ENCODE data around the gene CDH4. TPM values are rescaled to one million over a fixed set of nuclear protein-coding genes. Genes with fewer than 3 reads are reported as not detected.

CDH4 gene
- total RNA-seq, 1 donor from 2014 or later = 3.2 TPM

GRCh38 chr20:61814244-61814643 lies 562.2 kb downstream of the CDH4 start:
- DNase-seq (ENCODE audit: low read depth) (no peak), FAIRE-seq (no peak)
- H3K27ac Mint-ChIP-seq (ENCODE audit: unreplicated experiment) = no peak overlapping the region
- Histone ChIP-seq H3K4me2 (ENCODE audit: low read length) (no peak overlapping the region), H2AFZ (ENCODE audit: low read depth, low read length) (no peak overlapping the region), H3K36me3 (ENCODE audit: insufficient read depth, low read length) (no peaks in the 10 kb centered on the region), H3K9me3 (ENCODE audit: insufficient read depth, low read depth, low read length) (no peaks in the 10 kb centered on the region), H3K4me1 (ENCODE audit: insufficient read depth, low read length) (no peaks in the 10 kb centered on the region), H3K27me3 (ENCODE audit: insufficient read depth, low read length) (no peaks in the 10 kb centered on the region), H3K4me3 (ENCODE audit: insufficient read depth, low read depth, low read length) (no peak overlapping the region), H3K27ac (ENCODE audit: low read depth, low read length) (no peak overlapping the region), H4K20me1 (ENCODE audit: insufficient read depth, low read length) (no peaks in the 10 kb centered on the region), H3K79me2 (ENCODE audit: insufficient read depth, low read length) (no peaks in the 10 kb centered on the region), H3K9ac (ENCODE audit: low read length) (no peak overlapping the region)
- no peaks in the 10 kb centered on the region for H3K9me3 Mint-ChIP-seq (ENCODE audit: unreplicated experiment)
- H3K36me3 Mint-ChIP-seq (ENCODE audit: low read depth, unreplicated experiment) = no peaks in the 10 kb centered on the region
- H3K27me3 Mint-ChIP-seq (ENCODE audit: low read depth, unreplicated experiment) = peaks cover 47% of the 10 kb centered on the region
- no peaks in the 10 kb centered on the region for H3K4me1 Mint-ChIP-seq (ENCODE audit: low read depth, unreplicated experiment)
- TF ChIP-seq, protein P1, sequence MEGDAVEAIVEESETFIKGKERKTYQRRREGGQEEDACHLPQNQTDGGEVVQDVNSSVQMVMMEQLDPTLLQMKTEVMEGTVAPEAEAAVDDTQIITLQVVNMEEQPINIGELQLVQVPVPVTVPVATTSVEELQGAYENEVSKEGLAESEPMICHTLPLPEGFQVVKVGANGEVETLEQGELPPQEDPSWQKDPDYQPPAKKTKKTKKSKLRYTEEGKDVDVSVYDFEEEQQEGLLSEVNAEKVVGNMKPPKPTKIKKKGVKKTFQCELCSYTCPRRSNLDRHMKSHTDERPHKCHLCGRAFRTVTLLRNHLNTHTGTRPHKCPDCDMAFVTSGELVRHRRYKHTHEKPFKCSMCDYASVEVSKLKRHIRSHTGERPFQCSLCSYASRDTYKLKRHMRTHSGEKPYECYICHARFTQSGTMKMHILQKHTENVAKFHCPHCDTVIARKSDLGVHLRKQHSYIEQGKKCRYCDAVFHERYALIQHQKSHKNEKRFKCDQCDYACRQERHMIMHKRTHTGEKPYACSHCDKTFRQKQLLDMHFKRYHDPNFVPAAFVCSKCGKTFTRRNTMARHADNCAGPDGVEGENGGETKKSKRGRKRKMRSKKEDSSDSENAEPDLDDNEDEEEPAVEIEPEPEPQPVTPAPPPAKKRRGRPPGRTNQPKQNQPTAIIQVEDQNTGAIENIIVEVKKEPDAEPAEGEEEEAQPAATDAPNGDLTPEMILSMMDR (IDR thresholded peaks at IDR 0.05; ENCODE audit: insufficient read depth, low read depth, low read length) = no peak
- no peak overlapping the region for H3K4me3 Mint-ChIP-seq (ENCODE audit: unreplicated experiment)

- no peak overlapping the region for H3K27ac ChIP-seq (ENCODE audit: low read depth, low read length)
- no peaks in the 10 kb centered on the region for H3K27me3 ChIP-seq (ENCODE audit: insufficient read depth, low read length)
- no peak for TF ChIP-seq EZH2 (IDR thresholded peaks at IDR 0.05; ENCODE audit: insufficient read depth, low read length)
- TF ChIP-seq, protein P1 (IDR thresholded peaks at IDR 0.05; ENCODE audit: insufficient read depth, low read depth, low read length) = no peak
- Mint-ChIP-seq H3K9me3 (ENCODE audit: unreplicated experiment) (no peaks in the 10 kb centered on the region), H3K36me3 (ENCODE audit: low read depth, unreplicated experiment) (no peaks in the 10 kb centered on the region), H3K4me1 (ENCODE audit: low read depth, unreplicated experiment) (no peaks in the 10 kb centered on the region), H3K27ac (ENCODE audit: unreplicated experiment) (no peak overlapping the region), H3K4me3 (ENCODE audit: unreplicated experiment) (no peak overlapping the region), H3K27me3 (ENCODE audit: low read depth, unreplicated experiment) (peaks cover 46% of the 10 kb centered on the region)
- H3K36me3 ChIP-seq (ENCODE audit: insufficient read depth, low read length) = no peaks in the 10 kb centered on the region
- FAIRE-seq (no peak), DNase-seq (ENCODE audit: low read depth) (no peak)
- H3K4me3 ChIP-seq (ENCODE audit: insufficient read depth, low read depth, low read length) = no peak overlapping the region
- no peaks in the 10 kb centered on the region for H3K79me2 ChIP-seq (ENCODE audit: insufficient read depth, low read length)
- H4K20me1 ChIP-seq (ENCODE audit: insufficient read depth, low read length) = no peaks in the 10 kb centered on the region
- no peak overlapping the region for H2AFZ ChIP-seq (ENCODE audit: low read depth, low read length)
- H3K9me3 ChIP-seq (ENCODE audit: insufficient read depth, low read depth, low read length) = no peaks in the 10 kb centered on the region
- H3K4me2 ChIP-seq (ENCODE audit: low read length) = no peak overlapping the region
- no peak overlapping the region for H3K9ac ChIP-seq (ENCODE audit: low read length)
- no peaks in the 10 kb centered on the region for H3K4me1 ChIP-seq (ENCODE audit: insufficient read depth, low read length)
These were observed 562.7 kb downstream of the CDH4 start for GRCh38 chr20:61814726-61815125.

- Mint-ChIP-seq H3K4me3 (ENCODE audit: unreplicated experiment) (no peak overlapping the region), H3K4me1 (ENCODE audit: low read depth, unreplicated experiment) (no peaks in the 10 kb centered on the region), H3K27me3 (ENCODE audit: low read depth, unreplicated experiment) (peaks cover 47% of the 10 kb centered on the region), H3K27ac (ENCODE audit: unreplicated experiment) (no peak overlapping the region), H3K9me3 (ENCODE audit: unreplicated experiment) (no peaks in the 10 kb centered on the region), H3K36me3 (ENCODE audit: low read depth, unreplicated experiment) (no peaks in the 10 kb centered on the region)
- Histone ChIP-seq H3K27ac (ENCODE audit: low read depth, low read length) (no peak overlapping the region), H3K4me1 (ENCODE audit: insufficient read depth, low read length) (no peaks in the 10 kb centered on the region), H2AFZ (ENCODE audit: low read depth, low read length) (no peak overlapping the region), H3K4me2 (ENCODE audit: low read length) (no peak overlapping the region), H4K20me1 (ENCODE audit: insufficient read depth, low read length) (no peaks in the 10 kb centered on the region), H3K36me3 (ENCODE audit: insufficient read depth, low read length) (no peaks in the 10 kb centered on the region), H3K79me2 (ENCODE audit: insufficient read depth, low read length) (no peaks in the 10 kb centered on the region), H3K27me3 (ENCODE audit: insufficient read depth, low read length) (no peaks in the 10 kb centered on the region), H3K9me3 (ENCODE audit: insufficient read depth, low read depth, low read length) (no peaks in the 10 kb centered on the region), H3K9ac (ENCODE audit: low read length) (no peak overlapping the region), H3K4me3 (ENCODE audit: insufficient read depth, low read depth, low read length) (no peak overlapping the region)
- FAIRE-seq (no peak), DNase-seq (ENCODE audit: low read depth) (no peak)
- TF ChIP-seq, protein P1 (IDR thresholded peaks at IDR 0.05; ENCODE audit: insufficient read depth, low read depth, low read length) = no peak
- no peak for TF ChIP-seq EZH2 (IDR thresholded peaks at IDR 0.05; ENCODE audit: insufficient read depth, low read length)
These were observed 563.1 kb downstream of the CDH4 start for GRCh38 chr20:61815176-61815575.

Measured in astrocyte (in vitro differentiated cells and primary cell).